RWPE2 (cell line): ENCODE results near the gene PLD4.

ENCODE experiments used
- ATAC-seq: fragments of 200-7000 bp; cut with Tn5 transposase; 3 replicates; pipeline ENCODE4 v1.9.1; 2021; ENCODE audit warnings: low read depth
- DNase-seq: peaks from one replicate; pipeline ENCODE4 v3.0.0-alpha.2; 2020; ENCODE audit warnings: low spot score
- H3K27ac ChIP-seq: fragments of 450-650 bp; 2 replicates; pipeline ENCODE4 v1.5.1; 2017; ENCODE audit warnings: mild to moderate bottlenecking; ENCODE audit not compliant: poor library complexity, severe bottlenecking
- H3K27me3 ChIP-seq: fragments of 250-450 bp; sonication (Bioruptor Pico); 2 replicates; pipeline ENCODE4 v1.5.1; 2021; ENCODE audit warnings: mild to moderate bottlenecking, moderate library complexity; ENCODE audit not compliant: insufficient read depth, poor library complexity, severe bottlenecking
- H3K36me3 ChIP-seq: fragments of 250-450 bp; sonication (Bioruptor Pico); 2 replicates; pipeline ENCODE4 v1.5.1; 2020; ENCODE audit warnings: low read depth, mild to moderate bottlenecking, moderate library complexity
- H3K4me1 ChIP-seq: fragments of 250-450 bp; sonication (Bioruptor Pico); 2 replicates; pipeline ENCODE4 v1.5.1; 2021; ENCODE audit warnings: mild to moderate bottlenecking, moderate library complexity; ENCODE audit not compliant: insufficient read depth, poor library complexity, severe bottlenecking
- H3K4me3 ChIP-seq: fragments of 250-450 bp; sonication (Bioruptor Pico); 2 replicates; pipeline ENCODE4 v1.5.1; 2021; ENCODE audit warnings: mild to moderate bottlenecking, moderate library complexity; ENCODE audit not compliant: severe bottlenecking
- H3K9me3 ChIP-seq: fragments of 250-450 bp; sonication (Bioruptor Pico); 2 replicates; pipeline ENCODE4 v1.5.1; 2021; ENCODE audit warnings: mild to moderate bottlenecking, moderate library complexity; ENCODE audit not compliant: severe bottlenecking
- TF ChIP-seq, protein P1 (sequence below): fragments of 450-650 bp; IDR thresholded peaks from one replicate; pipeline ENCODE4 v1.5.1; 2017; ENCODE audit warnings: mild to moderate bottlenecking, moderate library complexity; ENCODE audit not compliant: poor library complexity, severe bottlenecking

The PLD4 gene, protein sequence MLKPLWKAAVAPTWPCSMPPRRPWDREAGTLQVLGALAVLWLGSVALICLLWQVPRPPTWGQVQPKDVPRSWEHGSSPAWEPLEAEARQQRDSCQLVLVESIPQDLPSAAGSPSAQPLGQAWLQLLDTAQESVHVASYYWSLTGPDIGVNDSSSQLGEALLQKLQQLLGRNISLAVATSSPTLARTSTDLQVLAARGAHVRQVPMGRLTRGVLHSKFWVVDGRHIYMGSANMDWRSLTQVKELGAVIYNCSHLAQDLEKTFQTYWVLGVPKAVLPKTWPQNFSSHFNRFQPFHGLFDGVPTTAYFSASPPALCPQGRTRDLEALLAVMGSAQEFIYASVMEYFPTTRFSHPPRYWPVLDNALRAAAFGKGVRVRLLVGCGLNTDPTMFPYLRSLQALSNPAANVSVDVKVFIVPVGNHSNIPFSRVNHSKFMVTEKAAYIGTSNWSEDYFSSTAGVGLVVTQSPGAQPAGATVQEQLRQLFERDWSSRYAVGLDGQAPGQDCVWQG

DNA sequence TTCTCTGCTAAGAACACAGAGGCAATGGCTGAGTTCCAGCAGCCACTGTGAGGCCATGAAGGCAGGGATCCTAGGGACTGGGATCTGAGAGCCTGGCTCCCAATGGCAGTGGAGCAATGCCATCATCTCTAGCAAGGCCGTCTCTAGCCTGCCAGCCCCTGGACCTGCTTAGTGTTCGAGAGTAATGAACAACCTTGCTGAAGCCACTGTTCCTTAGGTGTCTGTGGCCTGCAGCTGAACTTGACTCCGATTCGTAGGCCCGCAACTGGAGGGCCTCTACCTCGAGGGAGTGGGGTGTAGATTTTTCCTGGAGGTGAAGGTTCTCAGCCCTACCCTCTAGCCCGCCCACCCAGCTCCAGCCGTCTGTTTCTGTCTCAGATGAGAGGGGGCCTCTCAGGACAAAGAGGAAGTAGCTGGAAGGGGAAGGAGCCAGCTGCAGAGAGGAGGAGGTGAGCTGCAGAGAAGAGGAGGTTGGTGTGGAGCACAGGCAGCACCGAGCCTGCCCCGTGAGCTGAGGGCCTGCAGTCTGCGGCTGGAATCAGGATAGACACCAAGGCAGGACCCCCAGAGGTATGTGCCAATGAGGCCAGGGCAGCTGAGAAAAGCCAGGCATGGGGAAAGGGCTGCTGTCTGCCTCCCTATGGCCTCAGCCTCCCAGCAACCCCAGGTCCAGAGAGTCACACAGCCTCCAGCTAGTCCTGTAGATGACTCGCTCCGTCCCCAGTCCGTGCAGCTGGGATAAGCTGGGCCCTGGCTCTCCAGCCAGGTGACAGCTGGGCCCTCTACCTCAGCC, at the start of gene PLD4:
Gene PLD4, plus strand, starts transcription at position 459 of the 793 bp plus-strand sequence. CDS start 2,262 bp downstream, outside the sequence.
- no peaks in the 10 kb centered on the region for H3K9me3 ChIP-seq
- no peak within 1 kb of the TSS for H3K4me3 ChIP-seq
- no peak within 1 kb of the TSS for H3K27ac ChIP-seq
- no peaks in the 10 kb centered on the region for H3K36me3 ChIP-seq
- no peaks in the 10 kb centered on the region for H3K4me1 ChIP-seq
- no peak for ATAC-seq
- no peak for DNase-seq
- TF ChIP-seq, protein P1, sequence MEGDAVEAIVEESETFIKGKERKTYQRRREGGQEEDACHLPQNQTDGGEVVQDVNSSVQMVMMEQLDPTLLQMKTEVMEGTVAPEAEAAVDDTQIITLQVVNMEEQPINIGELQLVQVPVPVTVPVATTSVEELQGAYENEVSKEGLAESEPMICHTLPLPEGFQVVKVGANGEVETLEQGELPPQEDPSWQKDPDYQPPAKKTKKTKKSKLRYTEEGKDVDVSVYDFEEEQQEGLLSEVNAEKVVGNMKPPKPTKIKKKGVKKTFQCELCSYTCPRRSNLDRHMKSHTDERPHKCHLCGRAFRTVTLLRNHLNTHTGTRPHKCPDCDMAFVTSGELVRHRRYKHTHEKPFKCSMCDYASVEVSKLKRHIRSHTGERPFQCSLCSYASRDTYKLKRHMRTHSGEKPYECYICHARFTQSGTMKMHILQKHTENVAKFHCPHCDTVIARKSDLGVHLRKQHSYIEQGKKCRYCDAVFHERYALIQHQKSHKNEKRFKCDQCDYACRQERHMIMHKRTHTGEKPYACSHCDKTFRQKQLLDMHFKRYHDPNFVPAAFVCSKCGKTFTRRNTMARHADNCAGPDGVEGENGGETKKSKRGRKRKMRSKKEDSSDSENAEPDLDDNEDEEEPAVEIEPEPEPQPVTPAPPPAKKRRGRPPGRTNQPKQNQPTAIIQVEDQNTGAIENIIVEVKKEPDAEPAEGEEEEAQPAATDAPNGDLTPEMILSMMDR: no peak
- H3K27me3 ChIP-seq: no peaks in the 10 kb centered on the region

DNA sequence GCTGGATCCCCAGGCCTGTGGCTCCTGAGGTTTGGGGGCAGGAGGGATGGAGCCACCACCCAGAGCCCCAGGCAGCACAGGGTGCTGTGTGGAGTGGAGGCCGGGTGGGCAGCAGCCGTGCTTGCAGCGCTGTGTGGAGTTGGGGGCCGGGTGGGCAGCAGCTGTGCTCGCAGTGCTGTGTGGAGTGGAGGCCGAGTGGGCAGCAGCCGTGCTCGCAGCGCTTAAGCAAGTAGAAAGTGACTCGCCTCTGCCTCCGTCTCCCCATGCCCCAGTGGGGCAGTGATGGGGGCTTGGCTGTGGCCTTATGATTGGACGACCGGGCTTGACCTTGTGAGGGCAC, 49.3 kb upstream of the PLD4 start:
- Histone ChIP-seq H3K4me1 (peaks cover 6% of the 10 kb centered on the region), H3K27me3 (no peaks in the 10 kb centered on the region), H3K27ac (no peak overlapping the region), H3K36me3 (peaks cover 26% of the 10 kb centered on the region), H3K4me3 (no peak overlapping the region), H3K9me3 (no peaks in the 10 kb centered on the region)
- TF ChIP-seq, protein P1: no peak
- no peak for DNase-seq
- no peak for ATAC-seq

DNA sequence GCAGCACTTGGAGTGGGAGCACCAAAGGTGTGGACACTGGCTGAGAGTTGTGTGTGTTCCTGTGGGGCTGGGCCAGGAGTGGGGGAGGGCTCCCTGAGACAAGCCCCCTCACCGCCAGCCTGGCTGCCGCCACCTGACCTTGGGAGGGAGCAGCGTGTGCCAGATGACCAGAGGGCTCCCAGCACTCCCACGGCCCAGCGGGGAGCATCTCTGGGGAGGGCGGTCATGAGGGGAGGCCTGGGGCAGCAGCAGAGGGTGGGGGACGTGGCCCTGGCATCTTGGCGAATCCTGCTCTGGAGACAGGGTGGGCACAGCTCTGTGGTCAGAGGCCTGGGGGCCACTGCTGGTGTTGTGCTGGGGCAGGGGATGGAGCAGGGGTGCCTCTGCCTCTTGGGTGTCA, 48.9 kb upstream of the PLD4 start:
- Histone ChIP-seq H3K4me3 (no peak overlapping the region), H3K36me3 (peaks cover 28% of the 10 kb centered on the region), H3K9me3 (no peaks in the 10 kb centered on the region), H3K27ac (no peak overlapping the region), H3K4me1 (peaks cover 6% of the 10 kb centered on the region), H3K27me3 (no peaks in the 10 kb centered on the region)
- TF ChIP-seq, protein P1: no peak
- DNase-seq (no peak), ATAC-seq (no peak)

DNA sequence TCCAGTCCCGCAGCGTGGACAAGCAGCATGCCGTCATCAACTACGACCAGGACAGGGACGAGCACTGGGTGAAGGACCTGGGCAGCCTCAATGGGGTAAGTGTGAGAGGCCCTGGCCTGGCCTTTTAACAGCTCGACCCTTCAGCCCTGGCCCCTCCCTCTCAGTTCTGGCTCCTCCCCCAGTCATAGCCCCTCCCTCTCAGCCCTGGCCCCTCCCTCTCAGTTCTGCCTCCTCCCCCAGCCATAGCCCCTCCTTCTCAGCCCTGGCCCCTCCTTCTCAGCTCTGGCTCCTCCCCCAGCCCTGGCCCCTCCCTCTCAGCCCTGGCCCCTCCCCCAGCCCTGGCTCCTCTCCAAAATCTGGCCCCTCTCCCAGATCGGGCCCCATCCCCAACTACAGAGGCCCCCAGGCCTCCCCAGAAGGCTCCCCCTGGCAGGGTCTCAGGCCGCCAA, 48.4 kb upstream of the PLD4 start:
- TF ChIP-seq, protein P1: no peak
- Histone ChIP-seq H3K36me3 (peaks cover 29% of the 10 kb centered on the region), H3K27me3 (no peaks in the 10 kb centered on the region), H3K27ac (no peak overlapping the region), H3K4me3 (no peak overlapping the region), H3K4me1 (peaks cover 6% of the 10 kb centered on the region), H3K9me3 (no peaks in the 10 kb centered on the region)
- ATAC-seq: peak; percentile 37
- no peak for DNase-seq
